Hepatocyte (in vitro differentiated cells): ENCODE measurements around the gene ADRB2.

Experiments used
- CTCF ChIP-seq: fragments of 200-600 bp; sonication (generic); IDR thresholded peaks from 2 replicates; pipeline ENCODE4 v1.5.1; 2016; ENCODE audit warnings: antibody characterized with exemption, mild to moderate bottlenecking; ENCODE audit not compliant: poor library complexity
- EZH2 ChIP-seq: fragments of 200-600 bp; sonication (generic); IDR thresholded peaks from 2 replicates; pipeline ENCODE4 v1.6.1; 2016; ENCODE audit warnings: antibody characterized with exemption, mild to moderate bottlenecking, borderline replicate concordance
- EZH2phosphoT487 ChIP-seq: fragments of 200-600 bp; sonication (generic); IDR thresholded peaks from one replicate; pipeline ENCODE4 v1.6.1; 2018; ENCODE audit warnings: antibody characterized with exemption, mild to moderate bottlenecking, low read depth, moderate library complexity; ENCODE audit not compliant: unreplicated experiment, severe bottlenecking

GRCh38 chr5:148849461-148849860 is 23.1 kb downstream of the ADRB2 start:
- no peak for TF ChIP-seq CTCF
- no peak for TF ChIP-seq EZH2
- TF ChIP-seq EZH2phosphoT487 = no peak
